IMR-90 (cell line): ENCODE results near the gene PIK3R5. TPM values are rescaled to one million over a fixed set of nuclear protein-coding genes. Genes with fewer than 3 reads are reported as not detected.

Experiments used
- ATAC-seq: fragments of 200-7000 bp; cut with Tn5 transposase; 2 replicates; pipeline ENCODE4 v1.9.1; 2020; ENCODE audit warnings: low read depth, mild to moderate bottlenecking, moderate library complexity
- BruUV-seq: library from RNA; stranded (reverse); fragments of 400-500 nt; replicated peaks from 2 replicates; lab custom pipeline; 2021; lab: Mats Ljungman, UMichigan
- CTCF ChIA-PET: fragments of 300-600 bp; formaldehyde crosslinking; extraction: SDS; loops from one replicate; lab custom pipeline; 2021; ENCODE audit warnings: antibody characterized with exemption; lab: Yijun Ruan, JAX
- POLR2A ChIA-PET: fragments of 300-600 bp; sonication (Branson Sonifier 250); formaldehyde crosslinking; loops from one replicate; lab custom pipeline; 2022; ENCODE audit warnings: antibody characterized with exemption; ENCODE audit not compliant: unreplicated experiment; lab: Charles Lee
- DNase-seq: peaks from one replicate; pipeline ENCODE4 v3.0.0; 2013
- H2AFZ ChIP-seq: replicated peaks from 2 replicates; pipeline ENCODE3; 2013; ENCODE audit warnings: low read length, mild to moderate bottlenecking; ENCODE audit not compliant: poor library complexity
- H2AK5ac ChIP-seq: 2 replicates; pipeline ENCODE4 v1.6.1; 2013; ENCODE audit warnings: low read depth, low read length, inconsistent platforms
- H2AK9ac ChIP-seq: replicated peaks from 2 replicates; pipeline ENCODE3; 2013; ENCODE audit warnings: mild to moderate bottlenecking, low read depth, low read length, moderate library complexity; ENCODE audit not compliant: poor library complexity
- H2BK120ac ChIP-seq: 2 replicates; pipeline ENCODE4 v1.6.1; 2013; ENCODE audit warnings: low read depth, low read length, inconsistent platforms
- H2BK15ac ChIP-seq: 3 replicates; pipeline ENCODE4 v1.6.1; 2013; ENCODE audit warnings: low read depth, low read length, inconsistent platforms
- H2BK20ac ChIP-seq: 2 replicates; pipeline ENCODE4 v1.6.1; 2013; ENCODE audit warnings: low read depth, mild to moderate bottlenecking, inconsistent platforms, low read length, moderate library complexity
- H2BK5ac ChIP-seq: 2 replicates; pipeline ENCODE4 v1.6.1; 2013; ENCODE audit warnings: mild to moderate bottlenecking, low read depth, low read length, inconsistent platforms; ENCODE audit not compliant: poor library complexity, severe bottlenecking
- H3K14ac ChIP-seq: replicated peaks from 2 replicates; pipeline ENCODE4 v1.6.1; 2013; ENCODE audit warnings: low read depth, low read length, inconsistent platforms
- H3K18ac ChIP-seq: 2 replicates; pipeline ENCODE4 v1.6.1; 2013; ENCODE audit warnings: low read depth, low read length, control low read depth
- H3K23ac ChIP-seq: 2 replicates; pipeline ENCODE4 v1.6.1; 2013; ENCODE audit warnings: low read depth, low read length, inconsistent platforms
- H3K27ac ChIP-seq: 2 replicates; pipeline ENCODE4 v1.5.1; 2013; ENCODE audit warnings: mild to moderate bottlenecking, control low read depth, low read length; ENCODE audit not compliant: insufficient read depth
- H3K27me3 ChIP-seq: 2 replicates; pipeline ENCODE4 v1.6.1; 2013; ENCODE audit warnings: low read length; ENCODE audit not compliant: control insufficient read depth, insufficient read depth
- H3K36me3 ChIP-seq: 2 replicates; pipeline ENCODE4 v1.6.1; 2013; ENCODE audit warnings: low read length, mixed read lengths; ENCODE audit not compliant: control insufficient read depth, insufficient read depth
- H3K4ac ChIP-seq: 2 replicates; pipeline ENCODE4 v1.6.1; 2013; ENCODE audit warnings: low read depth, low read length, inconsistent platforms
- H3K4me1 ChIP-seq: 2 replicates; pipeline ENCODE4 v1.6.1; 2013; ENCODE audit warnings: low read length, mixed read lengths; ENCODE audit not compliant: control insufficient read depth, insufficient read depth
- H3K4me2 ChIP-seq: 2 replicates; pipeline ENCODE4 v1.6.1; 2013; ENCODE audit warnings: low read depth, mild to moderate bottlenecking, control low read depth, low read length, moderate library complexity
- H3K4me3 ChIP-seq: 2 replicates; pipeline ENCODE4 v1.5.1; 2013; ENCODE audit warnings: low read depth, mild to moderate bottlenecking, control low read depth, low read length, moderate library complexity; ENCODE audit not compliant: insufficient read depth
- H3K56ac ChIP-seq: 2 replicates; pipeline ENCODE4 v1.6.1; 2013; ENCODE audit warnings: low read length, inconsistent platforms; ENCODE audit not compliant: insufficient read depth; ENCODE audit errors: extremely low read depth
- H3K79me1 ChIP-seq, 2 experiments: 2 replicates each; pipeline ENCODE4 v1.6.1; 2013; ENCODE audit warnings: low read length in 2 of 2, inconsistent platforms in 1 of 2, low read depth in 1 of 2
- H3K9ac ChIP-seq: 2 replicates; pipeline ENCODE4 v1.6.1; 2013; ENCODE audit warnings: low read depth, low read length, control low read depth
- H3K9me1 ChIP-seq: 2 replicates; pipeline ENCODE4 v1.6.1; 2013; ENCODE audit warnings: low read length, inconsistent platforms; ENCODE audit not compliant: insufficient read depth
- H3K9me3 ChIP-seq: 2 replicates; pipeline ENCODE4 v1.6.1; 2013; ENCODE audit warnings: low read length; ENCODE audit not compliant: control insufficient read depth, insufficient read depth
- H4K20me1 ChIP-seq: 2 replicates; pipeline ENCODE4 v1.6.1; 2013; ENCODE audit warnings: low read length, inconsistent platforms; ENCODE audit not compliant: insufficient read depth
- H4K5ac ChIP-seq: 2 replicates; pipeline ENCODE4 v1.6.1; 2013; ENCODE audit warnings: mild to moderate bottlenecking, low read depth, low read length, control low read depth
- H4K8ac ChIP-seq, 2 experiments: 2 replicates each; pipeline ENCODE4 v1.6.1; 2013; ENCODE audit warnings: low read depth in 2 of 2, low read length in 2 of 2, control low read depth in 1 of 2, inconsistent platforms in 1 of 2
- H4K91ac ChIP-seq: 2 replicates; pipeline ENCODE4 v1.6.1; 2013; ENCODE audit warnings: low read depth, low read length, inconsistent platforms; ENCODE audit not compliant: insufficient read depth
- ELK1 ChIP-seq: fragments of 150-350 bp; IDR thresholded peaks from 2 replicates; pipeline ENCODE4 v1.6.1; 2016; ENCODE audit warnings: low read depth, mild to moderate bottlenecking, low read length, moderate library complexity, borderline replicate concordance
- FOS ChIP-seq: fragments of 150-350 bp; IDR thresholded peaks from 2 replicates; pipeline ENCODE4 v1.6.1; 2016; ENCODE audit warnings: low read depth, low read length
- MAZ ChIP-seq: IDR thresholded peaks from 2 replicates; pipeline ENCODE4 v1.6.1; 2012; ENCODE audit warnings: low read depth, mild to moderate bottlenecking, low read length, improper control_type of control experiment, moderate library complexity, borderline replicate concordance
- SMC3 ChIP-seq: fragments of 150-350 bp; IDR thresholded peaks from 2 replicates; pipeline ENCODE4 v1.6.1; 2016; ENCODE audit warnings: low read depth, mild to moderate bottlenecking, antibody characterized with exemption, low read length, moderate library complexity
- WGBS, 2 experiments: methylation state at CpG; one replicate each; pipeline versions ENCODE4 v1.1.5 to v1.1.7; 2013; ENCODE audit warnings: missing lambda C conversion rate in 2 of 2; ENCODE audit not compliant: insufficient read length in 1 of 2; ENCODE audit errors: extremely low coverage in 2 of 2; 5-methylcytosine and 5-hydroxymethylcytosine counted together
- dilution Hi-C: fragments of 300-500 bp; cut with HindIII; formaldehyde crosslinking; loops from one replicate; pipeline ENCODE4 v1.14.3; 2018; ENCODE audit warnings: low sequenced_read_pairs; ENCODE audit not compliant: unreplicated experiment
- in situ Hi-C: fragments of 300-500 bp; cut with MboI; formaldehyde crosslinking; loops from 3 replicates; pipeline ENCODE4 v1.14.3; 2019; ENCODE audit warnings: low sequenced_read_pairs, inconsistent platforms, mixed read lengths
- intact Hi-C: fragments of 100-400 bp; cut with micrococcal nuclease; formaldehyde crosslinking; loops from 2 replicates; pipeline ENCODE4 v1.10.0; 2022
- polyA plus RNA-seq, 3 experiments: library from polyadenylated mRNA; depleted of rRNA; stranded (reverse); fragments of >200 nt; gene quantifications; 2 replicates each; pipeline ENCODE4 v1.2.3, GENCODE V29; 2012; ENCODE audit warnings: low replicate concordance in 1 of 3
- total RNA-seq: library from RNA; depleted of rRNA; stranded (reverse); fragments of >200 nt; gene quantifications from 2 replicates; pipeline ENCODE4 v1.2.3, GENCODE V29; 2012; rRNA removed

Gene PIK3R5
- total and polyA plus RNA-seq, 2 of the 4 experiments (the other 2 are of a cell fraction), result not detected

- intact Hi-C loops, result no loop called here
- no peak overlapping the region for H2AK5ac ChIP-seq
- H3K27me3 ChIP-seq, result no peaks in the 10 kb centered on the region
- H3K36me3 ChIP-seq, result no peaks in the 10 kb centered on the region
- ChIA-PET POLR2A (no interaction called here), CTCF (no interaction called here)
- H3K9me3 ChIP-seq, result peaks cover 2% of the 10 kb centered on the region
- in situ Hi-C loops, result no loop called here
- peak overlapping the region; percentile 26 for H2BK5ac ChIP-seq
- no peak overlapping the region for H4K5ac ChIP-seq
- DNase-seq (no peak), ATAC-seq (no peak)
- no peak overlapping the region for H4K8ac ChIP-seq
- no peaks in the 10 kb centered on the region for H4K20me1 ChIP-seq
- 90% methylated on average over 9 of the region's 16 CpGs; no CpG with 5 or more reads in 1 of the 2 experiments for WGBS, 2 experiments
- BruUV-seq, result no TSS peak
- H2AK9ac ChIP-seq, result no peak overlapping the region
- H3K79me1 ChIP-seq, result no peaks in the 10 kb centered on the region
- no peak overlapping the region for H3K9ac ChIP-seq
- no peak overlapping the region for H3K4me3 ChIP-seq
- H3K18ac ChIP-seq, result no peak overlapping the region
- H3K4me2 ChIP-seq, result no peak overlapping the region
- H3K9me1 ChIP-seq, result no peaks in the 10 kb centered on the region
- no peak overlapping the region for H3K27ac ChIP-seq
- TF ChIP-seq FOS (no peak), ELK1 (no peak), MAZ (no peak), SMC3 (no peak)
- no peak overlapping the region for H4K91ac ChIP-seq
- no peak overlapping the region for H2BK20ac ChIP-seq
- H3K4ac ChIP-seq, result no peak overlapping the region
- no peak overlapping the region for H2BK120ac ChIP-seq
- H2BK15ac ChIP-seq, result no peak overlapping the region
- dilution Hi-C loops, result no loop called here
- no peak overlapping the region for H3K14ac ChIP-seq
- no peak overlapping the region for H3K56ac ChIP-seq
- no peaks in the 10 kb centered on the region for H3K4me1 ChIP-seq
- H2AFZ ChIP-seq, result peak overlapping the region; percentile 61
- no peak overlapping the region for H3K23ac ChIP-seq
These were observed 136.2 kb downstream of the PIK3R5 start for GRCh38 chr17:8829036-8829941.

Other genes starting within 250 kb of the PIK3R5 start
- not detected in 2 replicates for gene CCDC42, start 220.9 kb downstream of the PIK3R5 start, total RNA-seq
- not detected in 2 replicates for gene CCDC42, start 220.9 kb downstream of the PIK3R5 start, polyA plus RNA-seq (2012; rRNA removed)
- gene SPDYE4, start 207.2 kb downstream of the PIK3R5 start, total RNA-seq, result not detected in 2 replicates
- gene SPDYE4, start 207.2 kb downstream of the PIK3R5 start, polyA plus RNA-seq (2012; rRNA removed), result not detected in 2 replicates
- gene MFSD6L, start 166.3 kb downstream of the PIK3R5 start, total RNA-seq, result not detected in 2 replicates
- gene MFSD6L, start 166.3 kb downstream of the PIK3R5 start, polyA plus RNA-seq (2012; rRNA removed), result not detected in 2 replicates
- gene PIK3R6, start 98.0 kb downstream of the PIK3R5 start, total RNA-seq, result not detected in 2 replicates
- not detected in 2 replicates for gene PIK3R6, start 98.0 kb downstream of the PIK3R5 start, polyA plus RNA-seq (2012; rRNA removed)
- under 0.01 TPM in 1 of 2 replicates, not detected in the other for gene NTN1, start 55.8 kb upstream of the PIK3R5 start, total RNA-seq
- gene NTN1, start 55.8 kb upstream of the PIK3R5 start, polyA plus RNA-seq (2012; rRNA removed), result 0.07 and 0.11 TPM in 2 replicates